HepG2 (cell line): Measurements from ENCODE around the gene PHRF1. TPM values are rescaled to one million over a fixed set of nuclear protein-coding genes. Genes with fewer than 3 reads are reported as not detected.

Source experiments
- ATF7 ChIP-seq, 2 experiments: fragments of 450-650 bp in 1 of 2; sonication (generic) in 1 of 2; formaldehyde crosslinking in 1 of 2; IDR thresholded peaks; 2 replicates each; pipeline versions ENCODE4 v1.4.0 to v1.6.1; 2016 to 2020; ENCODE audit warnings: antibody characterized with exemption in 1 of 2, mild to moderate bottlenecking in 1 of 2, missing genetic modification reagents in 1 of 2
- CAMTA2 ChIP-seq: sonication (generic); formaldehyde crosslinking; IDR thresholded peaks from 2 replicates; pipeline ENCODE4 v1.4.0; 2020; ENCODE audit warnings: mild to moderate bottlenecking, missing genetic modification reagents, borderline replicate concordance
- DMAP1 ChIP-seq: IDR thresholded peaks from 2 replicates; pipeline ENCODE4 v1.6.1; 2016
- HNRNPH1 ChIP-seq: fragments of 200-400 bp; formaldehyde crosslinking; optimal IDR thresholded peaks from 2 replicates; pipeline ENCODE3; 2017; ENCODE audit warnings: mild to moderate bottlenecking, low read depth, low read length
- KAT7 ChIP-seq: IDR thresholded peaks from 2 replicates; pipeline ENCODE4 v1.6.1; 2018; ENCODE audit warnings: borderline replicate concordance, missing compliant biosample characterization
- KLF15 ChIP-seq: sonication (generic); formaldehyde crosslinking; IDR thresholded peaks from 2 replicates; pipeline ENCODE4 v1.8.1; 2023; ENCODE audit warnings: borderline replicate concordance, mild to moderate bottlenecking, inconsistent platforms, missing genetic modification reagents, mixed read lengths
- MTA3 ChIP-seq: sonication (generic); formaldehyde crosslinking; IDR thresholded peaks from 2 replicates; pipeline ENCODE4 v1.4.0; 2020; ENCODE audit warnings: missing genetic modification reagents
- PCBP1 ChIP-seq: fragments of 200-400 bp; formaldehyde crosslinking; IDR thresholded peaks from 2 replicates; pipeline ENCODE4 v1.6.1; 2017; ENCODE audit warnings: mild to moderate bottlenecking, low read depth, low read length, borderline replicate concordance
- POGZ ChIP-seq: sonication (generic); formaldehyde crosslinking; IDR thresholded peaks from 2 replicates; pipeline ENCODE4 v1.4.0; 2020; ENCODE audit warnings: mild to moderate bottlenecking, missing genetic modification reagents
- RCOR2 ChIP-seq: IDR thresholded peaks from 2 replicates; pipeline ENCODE4 v1.6.1; 2016; ENCODE audit warnings: missing biosample characterization, missing genetic modification reagents
- RNF2 ChIP-seq: fragments of 450-650 bp; conservative IDR thresholded peaks from 2 replicates; pipeline ENCODE4 v1.6.1; 2016; ENCODE audit warnings: low read depth
- RXRB ChIP-seq: IDR thresholded peaks from 2 replicates; pipeline ENCODE4 v1.6.1; 2016; ENCODE audit warnings: borderline replicate concordance, missing genetic modification reagents, missing compliant biosample characterization
- SRSF4 ChIP-seq: fragments of 200-400 bp; formaldehyde crosslinking; IDR thresholded peaks from one replicate; pipeline ENCODE4 v1.6.1; 2018; ENCODE audit warnings: mild to moderate bottlenecking, low read depth, low read length, moderate library complexity; ENCODE audit not compliant: poor library complexity, severe bottlenecking
- SSRP1 ChIP-seq: IDR thresholded peaks from 2 replicates; pipeline ENCODE4 v1.6.1; 2016; ENCODE audit warnings: control low read depth
- THYN1 ChIP-seq: sonication (generic); formaldehyde crosslinking; IDR thresholded peaks from 2 replicates; pipeline ENCODE4 v1.8.1; 2023; ENCODE audit warnings: low read depth, mild to moderate bottlenecking, moderate library complexity, missing genetic modification reagents, borderline replicate concordance
- ZBTB3 ChIP-seq: sonication (generic); formaldehyde crosslinking; IDR thresholded peaks from 2 replicates; pipeline ENCODE4 v1.4.0; 2020; ENCODE audit warnings: low read depth, mild to moderate bottlenecking, moderate library complexity, missing genetic modification reagents, borderline replicate concordance
- ZNF354B ChIP-seq: sonication (generic); formaldehyde crosslinking; IDR thresholded peaks from 2 replicates; pipeline ENCODE4 v1.8.0; 2022; ENCODE audit warnings: mild to moderate bottlenecking, missing genetic modification reagents
- ZNF552 ChIP-seq: sonication (generic); formaldehyde crosslinking; IDR thresholded peaks from 2 replicates; pipeline ENCODE4 v1.9.0; 2022; ENCODE audit warnings: missing genetic modification reagents, mild to moderate bottlenecking, borderline replicate concordance
- ZNF556 ChIP-seq: sonication (generic); formaldehyde crosslinking; IDR thresholded peaks from 2 replicates; pipeline ENCODE4 v1.4.0; 2020; ENCODE audit warnings: mild to moderate bottlenecking, missing genetic modification reagents, borderline replicate concordance
- ZNF567 ChIP-seq: sonication (generic); formaldehyde crosslinking; IDR thresholded peaks from 2 replicates; pipeline ENCODE4 v1.8.1; 2023; ENCODE audit warnings: mild to moderate bottlenecking, missing genetic modification reagents, borderline replicate concordance
- ZNF704 ChIP-seq: sonication (generic); formaldehyde crosslinking; IDR thresholded peaks from 2 replicates; pipeline ENCODE4 v1.8.1; 2023; ENCODE audit warnings: mild to moderate bottlenecking, inconsistent platforms, moderate library complexity, missing genetic modification reagents, borderline replicate concordance
- ZNF839 ChIP-seq: sonication (generic); formaldehyde crosslinking; IDR thresholded peaks from 2 replicates; pipeline ENCODE4 v1.4.0; 2020; ENCODE audit warnings: missing genetic modification reagents, mild to moderate bottlenecking, borderline replicate concordance
- polyA plus RNA-seq, 8 experiments: library from polyadenylated mRNA; depleted of rRNA in 3 of 8; stranded (reverse) in 7 of 8; unstranded in 1 of 8; fragments of >200 nt; fragmentation: Illumina TruSeq in 4 of 8; extraction: Trizol in 4 of 8; gene quantifications; 2 replicates each; pipeline versions ENCODE4 v1.2.1 to v1.2.3, GENCODE V29; 2011 to 2016; ENCODE audit warnings: low read depth in 4 of 8, missing spikeins in 1 of 8, mixed read lengths in 1 of 8; ENCODE audit not compliant: insufficient read depth in 1 of 8
- total RNA-seq, 5 experiments: library from RNA; depleted of rRNA; stranded (reverse); fragments of >200 nt; fragmentation: Illumina TruSeq; extraction: Trizol; gene quantifications; 2 replicates each; pipeline ENCODE4 v1.2.3, GENCODE V29; 2016; ENCODE audit warnings: low read depth in 1 of 5
- TF ChIP-seq, protein P1 (sequence below): sonication (generic); formaldehyde crosslinking; IDR thresholded peaks from 2 replicates; pipeline ENCODE4 v1.8.1; 2023; ENCODE audit warnings: mild to moderate bottlenecking, moderate library complexity, missing genetic modification reagents
- TF ChIP-seq, protein P2 (sequence below): sonication (generic); formaldehyde crosslinking; IDR thresholded peaks from 2 replicates; pipeline ENCODE4 v1.8.1; 2023; ENCODE audit warnings: mild to moderate bottlenecking, missing genetic modification reagents
- TF ChIP-seq, protein P3 (sequence below): fragments of 450-650 bp; IDR thresholded peaks from 2 replicates; pipeline ENCODE4 v1.6.1; 2016

Gene PHRF1
- total and polyA plus RNA-seq, 2 of the 13 experiments (the other 11 are each of a cell fraction or from before 2014, with no cell fraction given): 8.2 to 16.7 TPM

DNA sequence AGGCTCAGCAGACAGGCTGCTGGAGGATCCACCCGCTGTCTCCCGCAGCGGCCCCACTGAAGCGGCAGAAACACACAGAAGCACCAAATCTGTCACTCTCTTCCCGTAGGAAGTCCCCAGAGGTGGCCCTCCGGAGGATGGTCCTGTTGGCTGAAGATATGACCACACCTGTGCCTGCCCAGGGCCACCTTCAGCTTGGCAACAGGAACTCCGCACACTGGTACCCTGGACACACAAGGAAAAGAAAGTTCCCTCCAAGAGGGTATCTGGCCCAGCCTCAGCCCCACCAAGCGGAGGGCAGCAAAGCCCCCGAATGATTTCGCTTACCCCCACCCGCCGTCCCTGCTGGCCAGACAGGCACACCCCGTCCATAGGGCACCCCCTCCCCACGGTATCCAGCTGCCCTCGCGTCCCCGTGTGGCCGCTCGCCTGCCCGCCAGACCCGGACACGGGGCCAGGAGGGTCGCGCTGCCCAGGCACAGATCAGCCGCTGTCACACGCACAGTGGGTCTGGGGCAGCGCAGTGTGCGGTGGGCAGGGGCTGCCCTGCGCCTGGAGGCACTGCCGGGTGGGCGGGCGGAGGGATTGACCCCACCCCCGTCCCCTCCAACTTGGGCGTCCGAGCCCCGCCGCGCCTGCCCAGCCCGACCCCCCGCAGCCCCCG lies 8.5 kb upstream of the PHRF1 start (continued):
- TF ChIP-seq ZNF354B (no peak), PCBP1 (no peak), ZNF556 (no peak), ATF7 (IDR thresholded peaks at IDR 0.05) (no peak), ATF7 (CRISPR knock-in tag; IDR thresholded peaks at IDR 0.05) (no peak), ZNF839 (CRISPR knock-in tag) (no peak), MTA3 (CRISPR knock-in tag) (no peak), KAT7 (CRISPR knock-in tag) (no peak), HNRNPH1 (no peak), THYN1 (no peak), SSRP1 (no peak), ZNF567 (CRISPR knock-in tag) (0 out of 2 replicates have a peak, but pooled peaks have one; percentile 32), SRSF4 (no peak), RNF2 (no peak), POGZ (no peak), RXRB (CRISPR knock-in tag) (no peak), DMAP1 (peak; percentile 30; the same call in 1 of the 2 replicates), CAMTA2 (CRISPR knock-in tag) (no peak), ZBTB3 (no peak), KLF15 (no peak), ZNF704 (CRISPR knock-in tag) (no peak), RCOR2 (no peak), ZNF552 (CRISPR knock-in tag) (no peak)
- TF ChIP-seq, protein P1, sequence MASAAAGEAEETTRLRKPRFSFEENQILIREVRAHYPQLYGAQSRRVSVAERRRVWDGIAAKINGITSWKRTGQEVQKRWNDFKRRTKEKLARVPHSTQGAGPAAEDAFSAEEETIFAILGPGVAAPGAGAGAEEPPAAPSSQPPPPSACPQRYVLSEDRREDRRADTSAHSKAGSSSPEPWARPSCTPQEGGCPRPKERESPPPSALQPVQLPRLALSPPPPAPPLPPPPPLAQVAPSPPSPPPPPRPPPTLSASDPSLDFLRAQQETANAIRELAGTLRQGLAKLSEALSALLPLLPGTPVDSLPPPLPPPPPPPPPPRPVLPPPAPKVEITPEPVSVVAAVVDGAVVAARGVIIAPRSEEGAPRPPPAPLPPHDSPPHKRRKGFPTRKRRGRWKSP (CRISPR knock-in tag): peak; percentile 52; the same call in 1 of the 2 replicates
- TF ChIP-seq, protein P2, sequence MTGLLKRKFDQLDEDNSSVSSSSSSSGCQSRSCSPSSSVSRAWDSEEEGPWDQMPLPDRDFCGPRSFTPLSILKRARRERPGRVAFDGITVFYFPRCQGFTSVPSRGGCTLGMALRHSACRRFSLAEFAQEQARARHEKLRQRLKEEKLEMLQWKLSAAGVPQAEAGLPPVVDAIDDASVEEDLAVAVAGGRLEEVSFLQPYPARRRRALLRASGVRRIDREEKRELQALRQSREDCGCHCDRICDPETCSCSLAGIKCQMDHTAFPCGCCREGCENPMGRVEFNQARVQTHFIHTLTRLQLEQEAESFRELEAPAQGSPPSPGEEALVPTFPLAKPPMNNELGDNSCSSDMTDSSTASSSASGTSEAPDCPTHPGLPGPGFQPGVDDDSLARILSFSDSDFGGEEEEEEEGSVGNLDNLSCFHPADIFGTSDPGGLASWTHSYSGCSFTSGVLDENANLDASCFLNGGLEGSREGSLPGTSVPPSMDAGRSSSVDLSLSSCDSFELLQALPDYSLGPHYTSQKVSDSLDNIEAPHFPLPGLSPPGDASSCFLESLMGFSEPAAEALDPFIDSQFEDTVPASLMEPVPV (CRISPR knock-in tag): no peak
- TF ChIP-seq, protein P3, sequence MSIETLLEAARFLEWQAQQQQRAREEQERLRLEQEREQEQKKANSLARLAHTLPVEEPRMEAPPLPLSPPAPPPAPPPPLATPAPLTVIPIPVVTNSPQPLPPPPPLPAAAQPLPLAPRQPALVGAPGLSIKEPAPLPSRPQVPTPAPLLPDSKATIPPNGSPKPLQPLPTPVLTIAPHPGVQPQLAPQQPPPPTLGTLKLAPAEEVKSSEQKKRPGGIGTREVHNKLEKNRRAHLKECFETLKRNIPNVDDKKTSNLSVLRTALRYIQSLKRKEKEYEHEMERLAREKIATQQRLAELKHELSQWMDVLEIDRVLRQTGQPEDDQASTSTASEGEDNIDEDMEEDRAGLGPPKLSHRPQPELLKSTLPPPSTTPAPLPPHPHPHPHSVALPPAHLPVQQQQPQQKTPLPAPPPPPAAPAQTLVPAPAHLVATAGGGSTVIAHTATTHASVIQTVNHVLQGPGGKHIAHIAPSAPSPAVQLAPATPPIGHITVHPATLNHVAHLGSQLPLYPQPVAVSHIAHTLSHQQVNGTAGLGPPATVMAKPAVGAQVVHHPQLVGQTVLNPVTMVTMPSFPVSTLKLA: no peak
